RWPE2 (cell line): ENCODE results near the gene ZNF366.

Source experiments
- ATAC-seq: fragments of 200-7000 bp; cut with Tn5 transposase; 3 replicates; pipeline ENCODE4 v1.9.1; 2021; ENCODE audit warnings: low read depth
- DNase-seq: peaks from one replicate; pipeline ENCODE4 v3.0.0-alpha.2; 2020; ENCODE audit warnings: low spot score
- H3K27ac ChIP-seq: fragments of 450-650 bp; 2 replicates; pipeline ENCODE4 v1.5.1; 2017; ENCODE audit warnings: mild to moderate bottlenecking; ENCODE audit not compliant: poor library complexity, severe bottlenecking
- H3K27me3 ChIP-seq: fragments of 250-450 bp; sonication (Bioruptor Pico); 2 replicates; pipeline ENCODE4 v1.5.1; 2021; ENCODE audit warnings: mild to moderate bottlenecking, moderate library complexity; ENCODE audit not compliant: insufficient read depth, poor library complexity, severe bottlenecking
- H3K36me3 ChIP-seq: fragments of 250-450 bp; sonication (Bioruptor Pico); 2 replicates; pipeline ENCODE4 v1.5.1; 2020; ENCODE audit warnings: low read depth, mild to moderate bottlenecking, moderate library complexity
- H3K4me1 ChIP-seq: fragments of 250-450 bp; sonication (Bioruptor Pico); 2 replicates; pipeline ENCODE4 v1.5.1; 2021; ENCODE audit warnings: mild to moderate bottlenecking, moderate library complexity; ENCODE audit not compliant: insufficient read depth, poor library complexity, severe bottlenecking
- H3K4me3 ChIP-seq: fragments of 250-450 bp; sonication (Bioruptor Pico); 2 replicates; pipeline ENCODE4 v1.5.1; 2021; ENCODE audit warnings: mild to moderate bottlenecking, moderate library complexity; ENCODE audit not compliant: severe bottlenecking
- H3K9me3 ChIP-seq: fragments of 250-450 bp; sonication (Bioruptor Pico); 2 replicates; pipeline ENCODE4 v1.5.1; 2021; ENCODE audit warnings: mild to moderate bottlenecking, moderate library complexity; ENCODE audit not compliant: severe bottlenecking
- CTCF ChIP-seq: fragments of 450-650 bp; IDR thresholded peaks from one replicate; pipeline ENCODE4 v1.5.1; 2017; ENCODE audit warnings: mild to moderate bottlenecking, moderate library complexity; ENCODE audit not compliant: poor library complexity, severe bottlenecking

The ZNF366 gene

GRCh38 chr5:72509401-72509800 lies 2.2 kb upstream of the ZNF366 start:
- Histone ChIP-seq H3K36me3 (no peaks in the 10 kb centered on the region), H3K27ac (no peak overlapping the region), H3K9me3 (no peaks in the 10 kb centered on the region), H3K4me3 (no peak overlapping the region), H3K4me1 (peaks cover 16% of the 10 kb centered on the region), H3K27me3 (no peaks in the 10 kb centered on the region)
- DNase-seq (no peak), ATAC-seq (no peak)
- no peak for TF ChIP-seq CTCF

- Histone ChIP-seq H3K4me1 (peaks cover 16% of the 10 kb centered on the region), H3K27ac (no peak overlapping the region), H3K4me3 (no peak overlapping the region), H3K36me3 (no peaks in the 10 kb centered on the region), H3K9me3 (no peaks in the 10 kb centered on the region), H3K27me3 (no peaks in the 10 kb centered on the region)
- TF ChIP-seq CTCF, result no peak
- ATAC-seq (no peak), DNase-seq (no peak)
Measured at GRCh38 chr5:72508241-72509170, 1.3 kb upstream of the ZNF366 start.

GRCh38 chr5:72507907-72508238 lies 663 bp upstream of the ZNF366 start:
- Histone ChIP-seq H3K27ac (no peak overlapping the region), H3K27me3 (no peaks in the 10 kb centered on the region), H3K4me3 (no peak overlapping the region), H3K9me3 (no peaks in the 10 kb centered on the region), H3K36me3 (no peaks in the 10 kb centered on the region), H3K4me1 (peaks cover 16% of the 10 kb centered on the region)
- no peak for DNase-seq
- TF ChIP-seq CTCF, result no peak
- no peak for ATAC-seq

- DNase-seq, result no peak
- H3K9me3 ChIP-seq, result no peaks in the 10 kb centered on the region
- no peak for ATAC-seq
- no peak for TF ChIP-seq CTCF
- no peak overlapping the region for H3K4me3 ChIP-seq
- H3K4me1 ChIP-seq, result peaks cover 8% of the 10 kb centered on the region
- H3K27me3 ChIP-seq, result no peaks in the 10 kb centered on the region
- no peak overlapping the region for H3K27ac ChIP-seq
- no peaks in the 10 kb centered on the region for H3K36me3 ChIP-seq
Measured at GRCh38 chr5:72506158-72506549, 1.1 kb downstream of the ZNF366 start.

- no peak overlapping the region for H3K27ac ChIP-seq
- TF ChIP-seq CTCF, result no peak
Measured at GRCh38 chr5:72505539-72506157, 1.6 kb downstream of the ZNF366 start.

More at GRCh38 chr5:72505539-72506157, 1.6 kb downstream of the ZNF366 start:
- DNase-seq, result no peak
- no peak for ATAC-seq
- no peaks in the 10 kb centered on the region for H3K9me3 ChIP-seq
- no peaks in the 10 kb centered on the region for H3K27me3 ChIP-seq
- peaks cover 3% of the 10 kb centered on the region for H3K4me1 ChIP-seq
- H3K4me3 ChIP-seq, result no peak overlapping the region
- H3K36me3 ChIP-seq, result no peaks in the 10 kb centered on the region
